GM12801 (cell line): ENCODE measurements around the gene ADNP2.

Source experiments
- CTCF ChIP-seq: IDR thresholded peaks from one replicate; pipeline ENCODE4 v1.5.1; 2011; ENCODE audit warnings: control low read depth; ENCODE audit not compliant: insufficient read length; ENCODE audit errors: extremely low read depth

ADNP2 gene

GRCh38 chr18:80120932-80121331, 11.9 kb downstream of the ADNP2 start:
- no peak for TF ChIP-seq CTCF

GRCh38 chr18:80124131-80124530, 15.1 kb downstream of the ADNP2 start:
- no peak for TF ChIP-seq CTCF

- TF ChIP-seq CTCF = no peak
These were observed 17.7 kb downstream of the ADNP2 start for GRCh38 chr18:80126797-80127196.

GRCh38 chr18:80127635-80128034, 18.6 kb downstream of the ADNP2 start:
- TF ChIP-seq CTCF = no peak

- TF ChIP-seq CTCF = no peak
These were observed 20.8 kb downstream of the ADNP2 start for GRCh38 chr18:80129672-80130367.

GRCh38 chr18:80130555-80130954, 21.5 kb downstream of the ADNP2 start:
- TF ChIP-seq CTCF = no peak

- no peak for TF ChIP-seq CTCF
These were observed 23.2 kb downstream of the ADNP2 start for GRCh38 chr18:80132180-80132812.
